ENCODE data around the gene HSPB7. TPM values are rescaled to one million over a fixed set of nuclear protein-coding genes. Genes with fewer than 3 reads are reported as not detected.
A peak's percentile ranks its signal among the peaks of the same experiment; 100 is the strongest.

Gene HSPB7
- total RNA-seq, 1 experiment from 2014 or later: 0.66 TPM

DNA sequence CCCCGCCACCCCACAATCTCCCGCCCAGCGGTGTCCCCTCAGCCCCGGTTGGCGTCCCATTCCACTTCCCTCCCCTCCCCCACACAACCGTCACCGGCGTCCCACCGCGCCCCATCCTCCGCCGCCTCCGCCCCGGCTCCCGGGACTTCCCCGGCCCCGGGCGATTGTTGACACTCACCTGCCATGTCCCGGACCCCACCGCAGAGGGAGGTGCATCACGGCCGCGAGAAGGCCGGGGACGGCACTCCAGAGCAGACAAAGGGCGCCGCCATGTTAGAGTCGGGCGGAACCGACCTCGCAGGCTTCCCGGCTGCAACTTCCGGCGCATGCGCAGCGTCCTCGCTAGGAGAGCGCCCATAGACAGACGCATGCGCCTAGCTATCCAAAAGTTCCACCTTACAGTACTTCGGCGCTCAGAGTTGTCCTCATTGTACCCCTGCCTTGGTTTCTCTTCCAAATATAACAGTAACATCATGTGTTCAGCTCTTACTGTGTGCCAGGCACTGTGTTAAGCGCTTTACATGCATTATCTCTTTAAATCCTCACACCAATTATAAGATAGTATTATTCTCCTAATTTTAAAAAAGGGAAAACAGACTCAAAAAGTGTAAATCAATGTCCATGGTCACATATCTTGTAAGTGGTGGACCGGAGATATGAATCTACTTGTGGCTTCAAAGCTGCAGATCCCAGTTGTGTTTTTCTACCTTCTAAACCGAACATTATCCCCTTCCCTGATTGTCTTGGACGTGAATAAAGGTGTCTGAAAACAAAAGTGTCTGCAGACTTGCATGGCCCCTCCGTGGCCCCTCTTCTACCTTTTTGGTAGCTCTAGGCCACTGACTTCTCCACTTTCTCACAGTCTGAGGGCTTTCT lies 41.8 kb downstream of the HSPB7 start, which contains the start of gene ZBTB17:
TSS of gene ZBTB17 (minus strand) at position 297 of the 876 bp plus-strand sequence. CDS start 27,606 bp downstream, outside the sequence.
- in situ Hi-C loops (cut with HindIII; ENCODE audit: low pct_unique_long_range_greater_than_20kb, low sequenced_read_pairs): no loop called here

GRCh38 chr1:15975358-15975804 lies 42.5 kb downstream of the HSPB7 start:
- DNase-seq (ENCODE audit: low read depth, low spot score): peak; percentile 58
- in situ Hi-C loops (cut with HindIII; ENCODE audit: low pct_unique_long_range_greater_than_20kb, low sequenced_read_pairs): no loop called here

More for the DNA sequence above, 41.8 kb downstream of the HSPB7 start, which contains the start of gene ZBTB17:
- peak; percentile 93 for DNase-seq (ENCODE audit: low read depth, low spot score)

DNA sequence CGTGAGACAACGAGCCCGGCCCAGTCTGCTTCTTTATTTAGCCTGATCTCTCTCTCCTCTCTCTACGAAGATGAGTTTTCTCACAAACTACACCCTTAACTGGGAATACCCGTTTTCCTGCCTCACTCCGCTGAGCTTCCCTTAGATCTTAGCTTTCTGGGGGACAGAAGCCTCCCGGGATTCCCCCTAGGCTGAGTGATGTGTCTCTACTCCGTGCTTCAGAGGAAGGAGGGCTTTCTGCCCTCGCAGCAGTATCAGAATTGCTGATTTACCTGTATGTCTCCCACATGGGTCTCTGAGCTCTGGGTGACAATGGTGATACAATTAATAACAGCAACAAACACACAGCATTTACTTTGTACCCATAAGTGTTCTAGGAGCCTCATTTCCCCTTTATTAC lies 43.0 kb downstream of the HSPB7 start:
- DNase-seq (ENCODE audit: low read depth, low spot score): no peak
- in situ Hi-C loops (cut with HindIII; ENCODE audit: low pct_unique_long_range_greater_than_20kb, low sequenced_read_pairs): no loop called here

- in situ Hi-C loops (cut with HindIII; ENCODE audit: low pct_unique_long_range_greater_than_20kb, low sequenced_read_pairs): no loop called here
- DNase-seq (ENCODE audit: low read depth, low spot score): no peak
Observed at GRCh38 chr1:15973772-15974171, 44.1 kb downstream of the HSPB7 start.

- in situ Hi-C loops (cut with HindIII; ENCODE audit: low pct_unique_long_range_greater_than_20kb, low sequenced_read_pairs): no loop called here
- DNase-seq (ENCODE audit: low read depth, low spot score): no peak
Observed at GRCh38 chr1:15972409-15972808, 45.4 kb downstream of the HSPB7 start.

- in situ Hi-C loops (cut with HindIII; ENCODE audit: low pct_unique_long_range_greater_than_20kb, low sequenced_read_pairs): no loop called here
- DNase-seq (ENCODE audit: low read depth, low spot score): no peak
Observed at GRCh38 chr1:15970911-15971310, 46.9 kb downstream of the HSPB7 start.

DNA sequence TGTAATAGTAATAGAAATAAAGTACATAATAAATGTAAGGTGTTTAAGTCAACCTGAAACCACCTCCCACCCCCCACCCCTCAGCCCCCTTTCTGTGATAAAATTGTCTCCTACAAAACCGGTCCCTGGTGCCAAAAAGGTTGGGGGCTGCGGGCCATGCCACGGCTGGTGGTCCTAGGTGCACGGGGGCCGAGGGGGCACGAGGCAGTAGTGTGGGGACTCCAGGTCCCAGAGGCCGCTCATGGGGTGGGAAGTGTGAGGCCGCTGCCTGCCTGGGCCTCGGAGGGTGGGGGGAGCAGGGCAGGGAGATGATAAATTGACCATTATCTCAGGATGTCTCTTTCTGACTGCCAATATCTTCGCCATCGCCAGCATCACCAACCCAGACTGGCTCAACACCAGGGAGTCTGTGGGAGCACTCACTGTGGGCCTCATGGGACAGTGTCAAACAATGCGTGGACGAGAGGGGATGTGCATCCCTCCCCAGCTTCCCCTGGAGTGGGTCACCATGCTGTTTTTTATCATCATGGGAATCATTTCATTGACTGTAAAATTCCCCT lies 48.4 kb downstream of the HSPB7 start:
- in situ Hi-C loops (cut with HindIII; ENCODE audit: low pct_unique_long_range_greater_than_20kb, low sequenced_read_pairs): no loop called here
- DNase-seq (ENCODE audit: low read depth, low spot score): no peak

DNA sequence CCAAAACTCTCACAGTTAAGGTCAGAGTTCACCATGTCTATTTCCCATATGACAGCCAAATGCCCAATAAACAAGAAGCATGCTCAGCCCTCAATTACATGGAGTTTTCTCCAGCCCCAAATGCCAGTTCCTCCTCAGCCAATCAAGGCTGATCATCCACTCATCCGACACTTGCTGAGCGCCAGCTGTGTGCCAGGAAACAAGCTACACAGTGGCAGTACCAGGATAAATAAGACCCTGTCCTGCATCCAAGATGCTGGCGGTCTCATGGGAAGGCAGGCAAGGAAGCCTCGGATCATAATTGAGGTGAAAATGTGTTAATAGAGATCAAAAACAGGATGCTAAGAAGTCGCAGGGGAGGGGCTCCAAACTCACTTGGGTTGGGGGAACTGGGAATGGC lies 49.7 kb downstream of the HSPB7 start:
- in situ Hi-C loops (cut with HindIII; ENCODE audit: low pct_unique_long_range_greater_than_20kb, low sequenced_read_pairs): no loop called here
- DNase-seq (ENCODE audit: low read depth, low spot score): no peak

DNA sequence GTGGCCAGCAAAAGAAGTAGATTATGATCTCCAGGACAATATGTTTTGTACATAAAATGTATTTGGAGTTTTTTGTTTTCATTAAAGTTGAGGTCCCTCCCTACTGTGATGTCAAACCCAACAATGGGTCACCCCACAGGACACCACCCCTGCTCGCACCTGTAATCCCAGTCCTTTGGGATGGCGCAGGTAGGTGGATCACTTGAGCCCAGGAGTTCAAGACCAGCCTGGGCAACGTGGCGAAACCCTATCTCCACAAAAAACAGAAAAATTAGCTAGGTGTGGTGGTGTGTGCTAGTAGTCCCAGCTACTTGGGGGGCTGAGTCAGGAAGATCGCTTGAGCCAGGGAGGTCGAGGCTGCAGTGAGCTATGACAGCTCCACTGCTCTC lies 50.9 kb downstream of the HSPB7 start:
- in situ Hi-C loops (cut with HindIII; ENCODE audit: low pct_unique_long_range_greater_than_20kb, low sequenced_read_pairs): no loop called here
- no peak for DNase-seq (ENCODE audit: low read depth, low spot score)

DNA sequence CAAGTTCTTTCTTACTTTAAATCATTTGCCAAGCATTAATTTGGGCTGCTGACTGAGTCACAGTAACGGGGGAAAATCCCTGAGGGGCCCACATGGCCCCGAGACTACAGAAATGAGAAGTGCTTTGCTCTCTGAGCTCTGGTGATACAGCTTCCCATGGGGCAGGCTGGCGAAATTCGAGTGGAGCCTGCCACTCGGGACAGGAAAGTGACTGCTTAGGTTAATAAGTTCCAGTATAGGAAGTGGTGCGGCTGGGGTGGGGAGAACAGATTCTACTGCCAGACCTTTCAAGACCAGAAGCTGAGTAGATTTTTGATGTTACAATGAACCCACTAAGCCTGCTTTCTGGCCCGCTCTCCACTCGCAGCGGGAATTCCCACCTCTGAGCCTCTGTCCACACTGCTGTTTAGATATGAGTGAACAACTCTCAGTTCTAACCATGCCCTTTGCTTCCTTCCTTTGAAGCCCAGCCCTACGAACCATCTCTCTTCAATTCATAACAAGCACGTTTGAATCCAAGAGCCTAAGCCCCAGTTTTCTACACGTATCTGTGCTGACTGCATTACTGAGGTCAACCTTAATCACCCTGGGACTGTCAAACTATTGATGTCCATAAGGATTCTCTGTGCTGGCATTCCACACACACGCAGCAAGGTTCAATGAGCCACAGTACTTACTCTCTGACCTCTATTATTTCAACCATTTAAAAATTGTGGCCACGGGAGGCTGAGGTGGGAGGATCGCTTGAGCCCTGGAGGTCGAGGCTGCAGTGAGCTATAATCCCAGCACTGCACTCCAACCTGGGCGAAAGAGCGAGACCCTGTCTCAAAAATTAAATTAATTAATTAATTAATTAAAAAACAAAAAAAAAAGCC lies 51.5 kb downstream of the HSPB7 start:
- peak; percentile 68 for DNase-seq (ENCODE audit: low read depth, low spot score)
- in situ Hi-C loops (cut with HindIII; ENCODE audit: low pct_unique_long_range_greater_than_20kb, low sequenced_read_pairs): no loop called here

- in situ Hi-C loops (cut with HindIII; ENCODE audit: low pct_unique_long_range_greater_than_20kb, low sequenced_read_pairs): no loop called here
Observed at GRCh38 chr1:15965228-15965767, 52.5 kb downstream of the HSPB7 start.

More at GRCh38 chr1:15965228-15965767, 52.5 kb downstream of the HSPB7 start:
- peak; percentile 99 for DNase-seq (ENCODE audit: low read depth, low spot score)

Small RNA genes within 50 kb of the gene (small RNA-seq; reads per million reads assigned to genes)
- gene AL355994.1 (0 reads per million in 2 experiments), gene AL355994.5 (0 reads per million in 2 experiments)

Other genes starting within 250 kb of the HSPB7 start
- 8.3 and 9.2 TPM in 2 replicates for gene UQCRHL, start 210.4 kb downstream of the HSPB7 start, total RNA-seq (2014; rRNA removed; shearing (Covaris generic))
- gene SPEN, start 170.3 kb downstream of the HSPB7 start, total RNA-seq (2014; rRNA removed; shearing (Covaris generic)): 10.1 and 11.5 TPM in 2 replicates
- gene ZBTB17, start 41.9 kb downstream of the HSPB7 start, total RNA-seq (2014; rRNA removed; shearing (Covaris generic)): 30.6 and 35.5 TPM in 2 replicates
- not detected in 2 replicates for gene SRARP, start 13.8 kb downstream of the HSPB7 start, total RNA-seq (2014; rRNA removed; shearing (Covaris generic))
- not detected in 2 replicates for gene CLCNKA, start 4.0 kb upstream of the HSPB7 start, total RNA-seq (2014; rRNA removed; shearing (Covaris generic))
- 0.05 TPM in 1 of 2 replicates, not detected in the other for gene CLCNKB, start 25.7 kb upstream of the HSPB7 start, total RNA-seq (2014; rRNA removed; shearing (Covaris generic))
- gene FAM131C, start 55.6 kb upstream of the HSPB7 start, total RNA-seq (2014; rRNA removed; shearing (Covaris generic)): 0.26 and 0.51 TPM in 2 replicates
- gene EPHA2, start 138.0 kb upstream of the HSPB7 start, total RNA-seq (2014; rRNA removed; shearing (Covaris generic)): 2.5 and 5.0 TPM in 2 replicates
- gene ARHGEF19, start 194.6 kb upstream of the HSPB7 start, total RNA-seq (2014; rRNA removed; shearing (Covaris generic)): 1.6 and 2.6 TPM in 2 replicates
- 4.9 and 7.1 TPM in 2 replicates for gene CPLANE2, start 219.1 kb upstream of the HSPB7 start, total RNA-seq (2014; rRNA removed; shearing (Covaris generic))